IMR-90 (cell line): Measurements from ENCODE around the gene RNF181. TPM values are rescaled to one million over a fixed set of nuclear protein-coding genes. Genes with fewer than 3 reads are reported as not detected.

Source experiments
- ATAC-seq: fragments of 200-7000 bp; cut with Tn5 transposase; 2 replicates; pipeline ENCODE4 v1.9.1; 2020; ENCODE audit warnings: low read depth, mild to moderate bottlenecking, moderate library complexity
- BruUV-seq: library from RNA; stranded (reverse); fragments of 400-500 nt; replicated peaks from 2 replicates; lab custom pipeline; 2021; lab: Mats Ljungman, UMichigan
- CTCF ChIA-PET: fragments of 300-600 bp; formaldehyde crosslinking; extraction: SDS; loops from one replicate; lab custom pipeline; 2021; ENCODE audit warnings: antibody characterized with exemption; lab: Yijun Ruan, JAX
- POLR2A ChIA-PET: fragments of 300-600 bp; sonication (Branson Sonifier 250); formaldehyde crosslinking; loops from one replicate; lab custom pipeline; 2022; ENCODE audit warnings: antibody characterized with exemption; ENCODE audit not compliant: unreplicated experiment; lab: Charles Lee
- DNase-seq: peaks from one replicate; pipeline ENCODE4 v3.0.0; 2013
- H2AFZ ChIP-seq: replicated peaks from 2 replicates; pipeline ENCODE3; 2013; ENCODE audit warnings: low read length, mild to moderate bottlenecking; ENCODE audit not compliant: poor library complexity
- H2AK5ac ChIP-seq: 2 replicates; pipeline ENCODE4 v1.6.1; 2013; ENCODE audit warnings: low read depth, low read length, inconsistent platforms
- H2AK9ac ChIP-seq: replicated peaks from 2 replicates; pipeline ENCODE3; 2013; ENCODE audit warnings: mild to moderate bottlenecking, low read depth, low read length, moderate library complexity; ENCODE audit not compliant: poor library complexity
- H2BK120ac ChIP-seq: 2 replicates; pipeline ENCODE4 v1.6.1; 2013; ENCODE audit warnings: low read depth, low read length, inconsistent platforms
- H2BK15ac ChIP-seq: 3 replicates; pipeline ENCODE4 v1.6.1; 2013; ENCODE audit warnings: low read depth, low read length, inconsistent platforms
- H2BK20ac ChIP-seq: 2 replicates; pipeline ENCODE4 v1.6.1; 2013; ENCODE audit warnings: low read depth, mild to moderate bottlenecking, inconsistent platforms, low read length, moderate library complexity
- H2BK5ac ChIP-seq: 2 replicates; pipeline ENCODE4 v1.6.1; 2013; ENCODE audit warnings: mild to moderate bottlenecking, low read depth, low read length, inconsistent platforms; ENCODE audit not compliant: poor library complexity, severe bottlenecking
- H3K14ac ChIP-seq: replicated peaks from 2 replicates; pipeline ENCODE4 v1.6.1; 2013; ENCODE audit warnings: low read depth, low read length, inconsistent platforms
- H3K18ac ChIP-seq: 2 replicates; pipeline ENCODE4 v1.6.1; 2013; ENCODE audit warnings: low read depth, low read length, control low read depth
- H3K23ac ChIP-seq: 2 replicates; pipeline ENCODE4 v1.6.1; 2013; ENCODE audit warnings: low read depth, low read length, inconsistent platforms
- H3K27ac ChIP-seq: 2 replicates; pipeline ENCODE4 v1.5.1; 2013; ENCODE audit warnings: mild to moderate bottlenecking, control low read depth, low read length; ENCODE audit not compliant: insufficient read depth
- H3K27me3 ChIP-seq: 2 replicates; pipeline ENCODE4 v1.6.1; 2013; ENCODE audit warnings: low read length; ENCODE audit not compliant: control insufficient read depth, insufficient read depth
- H3K36me3 ChIP-seq: 2 replicates; pipeline ENCODE4 v1.6.1; 2013; ENCODE audit warnings: low read length, mixed read lengths; ENCODE audit not compliant: control insufficient read depth, insufficient read depth
- H3K4ac ChIP-seq: 2 replicates; pipeline ENCODE4 v1.6.1; 2013; ENCODE audit warnings: low read depth, low read length, inconsistent platforms
- H3K4me1 ChIP-seq: 2 replicates; pipeline ENCODE4 v1.6.1; 2013; ENCODE audit warnings: low read length, mixed read lengths; ENCODE audit not compliant: control insufficient read depth, insufficient read depth
- H3K4me2 ChIP-seq: 2 replicates; pipeline ENCODE4 v1.6.1; 2013; ENCODE audit warnings: low read depth, mild to moderate bottlenecking, control low read depth, low read length, moderate library complexity
- H3K4me3 ChIP-seq: 2 replicates; pipeline ENCODE4 v1.5.1; 2013; ENCODE audit warnings: low read depth, mild to moderate bottlenecking, control low read depth, low read length, moderate library complexity; ENCODE audit not compliant: insufficient read depth
- H3K56ac ChIP-seq: 2 replicates; pipeline ENCODE4 v1.6.1; 2013; ENCODE audit warnings: low read length, inconsistent platforms; ENCODE audit not compliant: insufficient read depth; ENCODE audit errors: extremely low read depth
- H3K79me1 ChIP-seq, 2 experiments: 2 replicates each; pipeline ENCODE4 v1.6.1; 2013; ENCODE audit warnings: low read length in 2 of 2, inconsistent platforms in 1 of 2, low read depth in 1 of 2
- H3K9ac ChIP-seq: 2 replicates; pipeline ENCODE4 v1.6.1; 2013; ENCODE audit warnings: low read depth, low read length, control low read depth
- H3K9me1 ChIP-seq: 2 replicates; pipeline ENCODE4 v1.6.1; 2013; ENCODE audit warnings: low read length, inconsistent platforms; ENCODE audit not compliant: insufficient read depth
- H3K9me3 ChIP-seq: 2 replicates; pipeline ENCODE4 v1.6.1; 2013; ENCODE audit warnings: low read length; ENCODE audit not compliant: control insufficient read depth, insufficient read depth
- H4K20me1 ChIP-seq: 2 replicates; pipeline ENCODE4 v1.6.1; 2013; ENCODE audit warnings: low read length, inconsistent platforms; ENCODE audit not compliant: insufficient read depth
- H4K5ac ChIP-seq: 2 replicates; pipeline ENCODE4 v1.6.1; 2013; ENCODE audit warnings: mild to moderate bottlenecking, low read depth, low read length, control low read depth
- H4K8ac ChIP-seq, 2 experiments: 2 replicates each; pipeline ENCODE4 v1.6.1; 2013; ENCODE audit warnings: low read depth in 2 of 2, low read length in 2 of 2, control low read depth in 1 of 2, inconsistent platforms in 1 of 2
- H4K91ac ChIP-seq: 2 replicates; pipeline ENCODE4 v1.6.1; 2013; ENCODE audit warnings: low read depth, low read length, inconsistent platforms; ENCODE audit not compliant: insufficient read depth
- BHLHE40 ChIP-seq: fragments of 150-350 bp; IDR thresholded peaks from 2 replicates; pipeline ENCODE4 v1.6.1; 2016; ENCODE audit warnings: mild to moderate bottlenecking, low read depth, low read length
- CEBPB ChIP-seq: IDR thresholded peaks from 2 replicates; pipeline ENCODE4 v1.6.1; 2012; ENCODE audit warnings: low read depth, low read length, improper control_type of control experiment
- CHD1 ChIP-seq: IDR thresholded peaks from 2 replicates; pipeline ENCODE4 v1.6.1; 2012; ENCODE audit warnings: low read depth, low read length, improper control_type of control experiment
- FOS ChIP-seq: fragments of 150-350 bp; IDR thresholded peaks from 2 replicates; pipeline ENCODE4 v1.6.1; 2016; ENCODE audit warnings: low read depth, low read length
- MAZ ChIP-seq: IDR thresholded peaks from 2 replicates; pipeline ENCODE4 v1.6.1; 2012; ENCODE audit warnings: low read depth, mild to moderate bottlenecking, low read length, improper control_type of control experiment, moderate library complexity, borderline replicate concordance
- MXI1 ChIP-seq: IDR thresholded peaks from 2 replicates; pipeline ENCODE4 v1.6.1; 2012; ENCODE audit warnings: low read depth, mild to moderate bottlenecking, low read length, moderate library complexity, borderline replicate concordance
- POLR2A ChIP-seq: IDR thresholded peaks from 2 replicates; pipeline ENCODE4 v1.6.1; 2012; ENCODE audit warnings: mild to moderate bottlenecking, low read depth, low read length
- RAD21 ChIP-seq: IDR thresholded peaks from 2 replicates; pipeline ENCODE4 v1.6.1; 2012; ENCODE audit warnings: low read length, improper control_type of control experiment
- RCOR1 ChIP-seq: IDR thresholded peaks from 2 replicates; pipeline ENCODE4 v1.6.1; 2012; ENCODE audit warnings: mild to moderate bottlenecking, low read length, improper control_type of control experiment; ENCODE audit not compliant: insufficient replicate concordance
- RFX5 ChIP-seq: IDR thresholded peaks from 2 replicates; pipeline ENCODE4 v1.8.0; 2012; ENCODE audit warnings: low read depth, mild to moderate bottlenecking, low read length, moderate library complexity
- SMC3 ChIP-seq: fragments of 150-350 bp; IDR thresholded peaks from 2 replicates; pipeline ENCODE4 v1.6.1; 2016; ENCODE audit warnings: low read depth, mild to moderate bottlenecking, antibody characterized with exemption, low read length, moderate library complexity
- WGBS, 2 experiments: methylation state at CpG; one replicate each; pipeline versions ENCODE4 v1.1.5 to v1.1.7; 2013; ENCODE audit warnings: missing lambda C conversion rate in 2 of 2; ENCODE audit not compliant: insufficient read length in 1 of 2; ENCODE audit errors: extremely low coverage in 2 of 2; 5-methylcytosine and 5-hydroxymethylcytosine counted together
- dilution Hi-C: fragments of 300-500 bp; cut with HindIII; formaldehyde crosslinking; loops from one replicate; pipeline ENCODE4 v1.14.3; 2018; ENCODE audit warnings: low sequenced_read_pairs; ENCODE audit not compliant: unreplicated experiment
- in situ Hi-C: fragments of 300-500 bp; cut with MboI; formaldehyde crosslinking; loops from 3 replicates; pipeline ENCODE4 v1.14.3; 2019; ENCODE audit warnings: low sequenced_read_pairs, inconsistent platforms, mixed read lengths
- intact Hi-C: fragments of 100-400 bp; cut with micrococcal nuclease; formaldehyde crosslinking; loops from 2 replicates; pipeline ENCODE4 v1.10.0; 2022
- polyA plus RNA-seq, 3 experiments: library from polyadenylated mRNA; depleted of rRNA; stranded (reverse); fragments of >200 nt; gene quantifications; 2 replicates each; pipeline ENCODE4 v1.2.3, GENCODE V29; 2012; ENCODE audit warnings: low replicate concordance in 1 of 3
- total RNA-seq: library from RNA; depleted of rRNA; stranded (reverse); fragments of >200 nt; gene quantifications from 2 replicates; pipeline ENCODE4 v1.2.3, GENCODE V29; 2012
- TF ChIP-seq, protein P1 (sequence below): fragments of 150-350 bp; IDR thresholded peaks from 2 replicates; pipeline ENCODE4 v1.6.1; 2016; ENCODE audit warnings: low read depth, mild to moderate bottlenecking, low read length, moderate library complexity, borderline replicate concordance
- TF ChIP-seq, protein P2 (sequence below): fragments of 150-350 bp; IDR thresholded peaks from 2 replicates; pipeline ENCODE4 v1.6.1; 2017; ENCODE audit warnings: mild to moderate bottlenecking, antibody characterized with exemption, low read length, low read depth
- TF ChIP-seq, protein P3 (sequence below): conservative IDR thresholded peaks from 2 replicates; pipeline ENCODE4 v1.5.1; 2012; ENCODE audit warnings: mild to moderate bottlenecking, low read depth, low read length, improper control_type of control experiment

Gene RNF181
- total and polyA plus RNA-seq, 2 of the 4 experiments (the other 2 are of a cell fraction), result 438 to 498 TPM

DNA sequence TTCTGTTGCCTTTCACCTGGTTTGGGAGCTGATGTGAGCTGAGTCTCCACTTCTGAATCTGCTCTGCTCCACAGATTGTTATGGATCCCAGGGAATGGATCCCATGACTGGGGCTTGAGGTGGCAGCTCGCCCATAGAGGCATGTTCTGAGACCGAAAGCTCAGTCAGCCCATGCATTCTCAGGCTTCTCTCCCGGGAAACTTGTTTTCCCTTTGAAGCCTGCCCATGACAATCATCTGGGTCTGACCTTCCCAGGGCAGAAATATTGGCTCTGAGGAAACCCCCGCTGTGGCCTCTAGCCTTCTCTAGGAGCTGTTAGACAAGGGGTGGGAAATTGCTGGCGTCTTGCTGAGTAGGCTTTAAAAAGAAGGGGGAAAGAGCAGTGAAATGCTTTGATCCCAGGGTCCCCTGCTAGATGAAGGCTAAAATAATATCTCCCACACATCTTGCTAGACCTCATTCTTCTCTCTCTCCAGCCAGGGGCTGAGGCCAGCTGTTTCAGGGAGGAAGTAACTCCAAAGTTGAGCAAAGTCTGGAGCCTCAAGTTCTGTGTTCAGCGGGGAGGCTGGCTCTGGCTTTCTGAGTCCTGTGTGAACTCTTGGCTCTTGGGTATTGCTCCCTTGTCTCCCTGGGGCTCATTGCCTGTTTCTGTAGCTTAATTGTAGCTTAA, 16.1 kb upstream of the RNF181 start:
- Histone ChIP-seq H4K20me1 (no peaks in the 10 kb centered on the region), H3K4ac (peak overlapping the region; percentile 33; the same call in 1 of the 2 replicates), H3K4me3 (no peak overlapping the region), H3K23ac (peak overlapping the region; percentile 50; the same call in 1 of the 2 replicates), H3K9ac (peak overlapping the region; percentile 13; the same call in 1 of the 2 replicates), H2AK9ac (no peak overlapping the region), H3K4me2 (no peak overlapping the region; the same call in 1 of the 2 replicates), H3K9me1 (peaks cover 9% of the 10 kb centered on the region), H3K56ac (no peak overlapping the region), H3K27me3 (no peaks in the 10 kb centered on the region), H4K91ac (peak overlapping the region; percentile 57), H2BK120ac (peak overlapping the region; percentile 71), H4K5ac (peak overlapping the region; percentile 26; the same call in 1 of the 2 replicates), H3K9me3 (no peaks in the 10 kb centered on the region), H3K27ac (peak overlapping the region; percentile 32; the same call in 1 of the 2 replicates), H2BK15ac (0 out of 3 replicates have a peak overlapping the region, but pooled peaks have one; percentile 61), H2BK20ac (peak overlapping the region; percentile 52; the same call in 1 of the 2 replicates), H3K79me1 (peaks cover 0 to 4% of the 10 kb centered on the region in 2 experiments; a peak in 1 of 4 replicates), H3K18ac (peak overlapping the region; percentile 16; the same call in 1 of the 2 replicates), H4K8ac (peak overlapping the region; percentile 65 to 66; a peak in 3 of 4 replicates), H2AFZ (no peak overlapping the region), H3K4me1 (peaks cover 22% of the 10 kb centered on the region), H2BK5ac (no peak overlapping the region), H3K14ac (peak overlapping the region; percentile 28), H3K36me3 (no peaks in the 10 kb centered on the region), H2AK5ac (no peak overlapping the region)
- ATAC-seq (no peak), DNase-seq (no peak)
- ChIA-PET CTCF (interaction anchor here (0.6 to 0.9 kb wide), 2 partner anchors 13 to 48 kb away, joined by 3 read pairs; no protein-coding TSS in a partner anchor), POLR2A (no interaction called here)
- in situ Hi-C loops, result no loop called here
- dilution Hi-C loops, result no loop called here
- BruUV-seq, result no TSS peak
- 73% methylated on average over 2 of the region's 6 CpGs; no CpG with 5 or more reads in 1 of the 2 experiments for WGBS, 2 experiments
- intact Hi-C loops, result no loop called here
- no peak for TF ChIP-seq CEBPB
- TF ChIP-seq, protein P1, sequence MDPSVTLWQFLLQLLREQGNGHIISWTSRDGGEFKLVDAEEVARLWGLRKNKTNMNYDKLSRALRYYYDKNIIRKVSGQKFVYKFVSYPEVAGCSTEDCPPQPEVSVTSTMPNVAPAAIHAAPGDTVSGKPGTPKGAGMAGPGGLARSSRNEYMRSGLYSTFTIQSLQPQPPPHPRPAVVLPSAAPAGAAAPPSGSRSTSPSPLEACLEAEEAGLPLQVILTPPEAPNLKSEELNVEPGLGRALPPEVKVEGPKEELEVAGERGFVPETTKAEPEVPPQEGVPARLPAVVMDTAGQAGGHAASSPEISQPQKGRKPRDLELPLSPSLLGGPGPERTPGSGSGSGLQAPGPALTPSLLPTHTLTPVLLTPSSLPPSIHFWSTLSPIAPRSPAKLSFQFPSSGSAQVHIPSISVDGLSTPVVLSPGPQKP, result no peak
- TF ChIP-seq RAD21, result no peak
- no peak for TF ChIP-seq BHLHE40
- no peak for TF ChIP-seq FOS
- TF ChIP-seq RFX5, result no peak
- TF ChIP-seq CHD1, result no peak
- no peak for TF ChIP-seq MAZ
- TF ChIP-seq, protein P2, sequence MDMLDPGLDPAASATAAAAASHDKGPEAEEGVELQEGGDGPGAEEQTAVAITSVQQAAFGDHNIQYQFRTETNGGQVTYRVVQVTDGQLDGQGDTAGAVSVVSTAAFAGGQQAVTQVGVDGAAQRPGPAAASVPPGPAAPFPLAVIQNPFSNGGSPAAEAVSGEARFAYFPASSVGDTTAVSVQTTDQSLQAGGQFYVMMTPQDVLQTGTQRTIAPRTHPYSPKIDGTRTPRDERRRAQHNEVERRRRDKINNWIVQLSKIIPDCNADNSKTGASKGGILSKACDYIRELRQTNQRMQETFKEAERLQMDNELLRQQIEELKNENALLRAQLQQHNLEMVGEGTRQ, result no peak
- TF ChIP-seq MXI1, result no peak
- no peak for TF ChIP-seq RCOR1
- TF ChIP-seq SMC3, result no peak
- TF ChIP-seq, protein P3, sequence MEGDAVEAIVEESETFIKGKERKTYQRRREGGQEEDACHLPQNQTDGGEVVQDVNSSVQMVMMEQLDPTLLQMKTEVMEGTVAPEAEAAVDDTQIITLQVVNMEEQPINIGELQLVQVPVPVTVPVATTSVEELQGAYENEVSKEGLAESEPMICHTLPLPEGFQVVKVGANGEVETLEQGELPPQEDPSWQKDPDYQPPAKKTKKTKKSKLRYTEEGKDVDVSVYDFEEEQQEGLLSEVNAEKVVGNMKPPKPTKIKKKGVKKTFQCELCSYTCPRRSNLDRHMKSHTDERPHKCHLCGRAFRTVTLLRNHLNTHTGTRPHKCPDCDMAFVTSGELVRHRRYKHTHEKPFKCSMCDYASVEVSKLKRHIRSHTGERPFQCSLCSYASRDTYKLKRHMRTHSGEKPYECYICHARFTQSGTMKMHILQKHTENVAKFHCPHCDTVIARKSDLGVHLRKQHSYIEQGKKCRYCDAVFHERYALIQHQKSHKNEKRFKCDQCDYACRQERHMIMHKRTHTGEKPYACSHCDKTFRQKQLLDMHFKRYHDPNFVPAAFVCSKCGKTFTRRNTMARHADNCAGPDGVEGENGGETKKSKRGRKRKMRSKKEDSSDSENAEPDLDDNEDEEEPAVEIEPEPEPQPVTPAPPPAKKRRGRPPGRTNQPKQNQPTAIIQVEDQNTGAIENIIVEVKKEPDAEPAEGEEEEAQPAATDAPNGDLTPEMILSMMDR, result no peak
- TF ChIP-seq POLR2A, result no peak
